Osteoblast (primary cell): ENCODE measurements around the gene PDYN. TPM values are rescaled to one million over a fixed set of nuclear protein-coding genes. Genes with fewer than 3 reads are reported as not detected.

ENCODE experiments used
- DNase-seq: peaks from one replicate; pipeline ENCODE4 v3.0.0; 2011; ENCODE audit warnings: low spot score, mixed read lengths; ENCODE audit not compliant: insufficient read length; ENCODE audit errors: missing footprints
- H2AFZ ChIP-seq: 2 replicates; pipeline ENCODE4 v1.6.0; 2011; ENCODE audit warnings: mild to moderate bottlenecking, low read length
- H3K27ac ChIP-seq: 2 replicates; pipeline ENCODE4 v1.5.1; 2011; ENCODE audit warnings: mild to moderate bottlenecking, low read depth, low read length, moderate library complexity
- H3K27me3 ChIP-seq: 2 replicates; pipeline ENCODE4 v1.6.0; 2012; ENCODE audit warnings: mild to moderate bottlenecking, control low read depth, inconsistent platforms, low read length, moderate library complexity; ENCODE audit not compliant: insufficient read depth
- H3K36me3 ChIP-seq: 2 replicates; pipeline ENCODE4 v1.5.1; 2011; ENCODE audit warnings: mild to moderate bottlenecking, low read length, control low read depth, moderate library complexity; ENCODE audit not compliant: insufficient read depth
- H3K4me1 ChIP-seq: 2 replicates; pipeline ENCODE4 v1.5.1; 2011; ENCODE audit warnings: mild to moderate bottlenecking, low read length, control low read depth, moderate library complexity; ENCODE audit not compliant: insufficient read depth
- H3K4me2 ChIP-seq: 2 replicates; pipeline ENCODE4 v1.6.0; 2011; ENCODE audit warnings: mild to moderate bottlenecking, low read length; ENCODE audit not compliant: insufficient read depth
- H3K4me3 ChIP-seq: fragments of 200-600 bp; sonication (generic); 3 replicates; pipeline ENCODE4 v1.5.1; 2012; ENCODE audit warnings: mild to moderate bottlenecking, low read length, inconsistent platforms; ENCODE audit not compliant: insufficient read depth
- H3K79me2 ChIP-seq: 2 replicates; pipeline ENCODE4 v1.6.0; 2012; ENCODE audit warnings: mild to moderate bottlenecking, low read length, control low read depth, inconsistent platforms; ENCODE audit not compliant: insufficient read depth
- H3K9me3 ChIP-seq: 2 replicates; pipeline ENCODE4 v1.5.1; 2011; ENCODE audit warnings: low read depth, low read length, control low read depth
- H4K20me1 ChIP-seq: 2 replicates; pipeline ENCODE4 v1.6.0; 2012; ENCODE audit warnings: mild to moderate bottlenecking, low read length, control low read depth; ENCODE audit not compliant: insufficient read depth
- total RNA-seq: library from RNA; depleted of rRNA; stranded (reverse); fragments of >200 nt; gene quantifications from 2 replicates; pipeline ENCODE4 v1.2.3, GENCODE V29; 2012
- TF ChIP-seq, protein P1 (sequence below): IDR thresholded peaks from 2 replicates; pipeline ENCODE4 v1.5.1; 2011; ENCODE audit warnings: mild to moderate bottlenecking, low read depth, low read length, moderate library complexity; ENCODE audit errors: extremely low read depth

PDYN gene
- total RNA-seq, 1 donor, result not detected

DNA sequence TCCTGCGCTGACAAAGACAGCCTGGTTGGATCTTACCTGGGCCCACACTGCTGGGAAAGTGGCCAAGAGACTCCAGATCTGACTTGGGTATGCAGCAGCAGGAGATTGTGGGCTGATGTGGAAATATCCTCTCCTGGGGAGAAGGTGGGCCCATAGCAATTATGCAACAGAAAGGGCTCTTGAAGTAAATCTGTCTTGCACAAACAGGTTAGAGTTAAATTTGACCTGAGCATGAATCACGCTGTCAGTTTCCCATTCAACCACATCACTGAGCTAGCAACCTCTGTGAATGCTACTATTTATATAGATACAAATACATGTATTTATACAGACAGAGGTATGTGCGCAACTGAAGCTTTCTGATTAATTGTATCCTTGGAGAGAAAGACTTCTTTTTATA lies 28.3 kb upstream of the PDYN start:
- no peak for DNase-seq
- H3K4me2 ChIP-seq, result no peak overlapping the region
- H3K4me1 ChIP-seq, result no peaks in the 10 kb centered on the region
- H3K36me3 ChIP-seq, result no peaks in the 10 kb centered on the region
- no peaks in the 10 kb centered on the region for H3K79me2 ChIP-seq
- H2AFZ ChIP-seq, result no peak overlapping the region
- H3K9me3 ChIP-seq, result peaks cover 5% of the 10 kb centered on the region
- TF ChIP-seq, protein P1, sequence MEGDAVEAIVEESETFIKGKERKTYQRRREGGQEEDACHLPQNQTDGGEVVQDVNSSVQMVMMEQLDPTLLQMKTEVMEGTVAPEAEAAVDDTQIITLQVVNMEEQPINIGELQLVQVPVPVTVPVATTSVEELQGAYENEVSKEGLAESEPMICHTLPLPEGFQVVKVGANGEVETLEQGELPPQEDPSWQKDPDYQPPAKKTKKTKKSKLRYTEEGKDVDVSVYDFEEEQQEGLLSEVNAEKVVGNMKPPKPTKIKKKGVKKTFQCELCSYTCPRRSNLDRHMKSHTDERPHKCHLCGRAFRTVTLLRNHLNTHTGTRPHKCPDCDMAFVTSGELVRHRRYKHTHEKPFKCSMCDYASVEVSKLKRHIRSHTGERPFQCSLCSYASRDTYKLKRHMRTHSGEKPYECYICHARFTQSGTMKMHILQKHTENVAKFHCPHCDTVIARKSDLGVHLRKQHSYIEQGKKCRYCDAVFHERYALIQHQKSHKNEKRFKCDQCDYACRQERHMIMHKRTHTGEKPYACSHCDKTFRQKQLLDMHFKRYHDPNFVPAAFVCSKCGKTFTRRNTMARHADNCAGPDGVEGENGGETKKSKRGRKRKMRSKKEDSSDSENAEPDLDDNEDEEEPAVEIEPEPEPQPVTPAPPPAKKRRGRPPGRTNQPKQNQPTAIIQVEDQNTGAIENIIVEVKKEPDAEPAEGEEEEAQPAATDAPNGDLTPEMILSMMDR, result no peak
- no peak overlapping the region for H3K27ac ChIP-seq
- H4K20me1 ChIP-seq, result no peaks in the 10 kb centered on the region
- peaks cover 30% of the 10 kb centered on the region for H3K27me3 ChIP-seq
- H3K4me3 ChIP-seq, result no peak overlapping the region

DNA sequence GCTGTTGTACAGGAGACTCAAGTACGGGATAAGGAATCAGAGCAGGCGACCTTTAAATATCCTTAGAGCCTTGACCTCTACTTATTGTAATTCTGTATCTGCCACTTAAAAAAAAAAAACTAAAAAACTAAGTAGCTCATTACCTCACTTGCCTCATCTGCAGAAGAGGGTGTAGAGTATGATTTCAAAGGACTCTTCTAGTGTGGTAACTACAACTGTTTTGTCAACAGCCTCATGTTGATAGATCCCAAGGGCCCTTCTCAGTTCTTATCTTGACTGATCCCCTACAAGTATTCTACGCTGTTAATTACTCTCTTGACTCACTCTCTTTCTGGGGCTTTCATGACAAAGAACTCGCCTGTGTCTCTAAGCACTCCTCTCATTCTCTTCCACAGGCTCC lies 16.7 kb upstream of the PDYN start:
- TF ChIP-seq, protein P1, result no peak
- Histone ChIP-seq H3K79me2 (no peaks in the 10 kb centered on the region), H3K27me3 (peaks cover 7% of the 10 kb centered on the region), H2AFZ (no peak overlapping the region), H3K4me3 (no peak overlapping the region), H3K9me3 (no peaks in the 10 kb centered on the region), H3K36me3 (no peaks in the 10 kb centered on the region), H4K20me1 (no peaks in the 10 kb centered on the region), H3K4me2 (no peak overlapping the region), H3K27ac (no peak overlapping the region), H3K4me1 (no peaks in the 10 kb centered on the region)
- no peak for DNase-seq

DNA sequence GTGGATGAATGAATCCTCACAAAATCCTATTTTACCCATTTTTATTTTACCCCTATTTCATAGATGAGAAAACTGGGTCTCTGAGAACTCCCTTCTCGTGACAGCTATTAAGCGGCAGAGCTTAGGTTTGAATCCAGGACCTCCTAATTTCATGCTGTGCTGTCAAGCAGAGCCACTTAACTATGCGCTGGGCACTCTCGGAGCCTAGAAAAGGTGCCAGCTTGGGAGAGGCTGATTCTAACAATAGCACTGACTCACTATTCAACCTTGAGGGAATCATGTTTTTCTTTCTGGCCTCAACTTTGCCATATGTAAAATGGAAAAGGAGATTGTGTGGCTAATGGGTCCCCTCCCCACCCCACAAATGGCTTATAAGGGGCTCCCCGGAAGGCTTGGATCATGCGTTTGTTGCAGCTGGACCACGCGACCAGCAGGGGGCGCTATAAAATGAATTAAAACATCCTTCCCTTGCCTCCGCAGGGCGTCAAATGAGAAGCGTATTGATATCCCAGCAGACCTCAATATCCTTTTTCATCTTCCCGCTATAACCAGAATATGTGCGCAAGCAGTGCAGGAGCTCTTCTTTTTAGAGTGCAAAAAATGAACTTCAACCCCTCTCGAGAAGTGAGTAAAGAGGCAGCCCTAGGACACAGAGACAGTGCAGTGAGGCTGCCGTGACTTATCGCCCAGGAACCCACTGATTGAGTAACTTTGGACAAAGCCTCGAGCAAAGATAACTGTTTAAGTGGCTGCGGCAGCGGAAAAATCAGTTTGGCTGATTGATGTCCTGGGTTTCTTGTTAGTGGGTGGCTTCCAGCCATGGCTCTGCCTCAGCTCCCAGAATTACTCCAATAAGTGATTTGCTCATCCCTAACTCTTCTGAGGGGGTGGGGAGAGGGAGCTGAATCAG lies 12.8 kb upstream of the PDYN start:
- Histone ChIP-seq H3K4me1 (no peaks in the 10 kb centered on the region), H3K79me2 (no peaks in the 10 kb centered on the region), H3K36me3 (no peaks in the 10 kb centered on the region), H3K27me3 (peaks cover 11% of the 10 kb centered on the region), H3K4me3 (no peak overlapping the region), H3K27ac (no peak overlapping the region), H3K9me3 (no peaks in the 10 kb centered on the region), H2AFZ (no peak overlapping the region), H4K20me1 (no peaks in the 10 kb centered on the region), H3K4me2 (no peak overlapping the region)
- peak; percentile 84 for DNase-seq
- TF ChIP-seq, protein P1, result peak; percentile 89

DNA sequence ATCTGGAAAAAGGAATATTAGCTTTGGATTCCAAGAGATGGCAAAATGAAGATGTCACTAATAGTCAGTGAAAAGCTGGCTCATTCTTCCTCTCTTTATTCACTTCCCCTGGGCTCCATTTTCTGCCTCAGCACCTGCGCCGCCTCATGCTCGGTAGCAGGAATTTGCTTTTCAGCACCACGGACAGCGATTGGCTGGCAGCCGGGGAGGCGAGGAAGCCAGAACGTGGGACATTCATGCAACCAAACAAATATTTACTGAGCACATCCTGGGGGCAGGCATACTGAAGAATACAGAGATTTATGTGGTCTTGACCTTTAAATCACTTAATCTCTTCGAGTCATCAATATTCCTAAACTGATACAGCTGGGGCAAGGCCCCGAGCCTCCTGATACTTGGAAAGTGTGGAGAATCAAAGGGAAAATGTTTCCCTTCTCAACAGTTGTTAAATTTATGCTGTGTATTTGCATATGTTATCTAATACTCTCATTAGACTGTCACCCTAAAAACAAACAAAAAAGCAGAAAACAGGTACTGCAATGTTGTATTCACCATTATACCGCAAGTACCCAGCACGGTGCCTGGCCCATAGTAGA lies 12.1 kb upstream of the PDYN start:
- H3K27ac ChIP-seq, result no peak overlapping the region
- no peaks in the 10 kb centered on the region for H3K4me1 ChIP-seq
- H3K9me3 ChIP-seq, result no peaks in the 10 kb centered on the region
- H3K4me3 ChIP-seq, result no peak overlapping the region
- H4K20me1 ChIP-seq, result no peaks in the 10 kb centered on the region
- DNase-seq, result no peak
- no peaks in the 10 kb centered on the region for H3K79me2 ChIP-seq
- H3K4me2 ChIP-seq, result no peak overlapping the region
- no peak overlapping the region for H2AFZ ChIP-seq
- no peaks in the 10 kb centered on the region for H3K36me3 ChIP-seq
- TF ChIP-seq, protein P1, result no peak
- H3K27me3 ChIP-seq, result peaks cover 11% of the 10 kb centered on the region
